Caco-2 (cell line): ENCODE results near the gene YIF1A. TPM values are rescaled to one million over a fixed set of nuclear protein-coding genes. Genes with fewer than 3 reads are reported as not detected.

Experiments used
- BruUV-seq: library from RNA; stranded (reverse); fragments of 400-500 nt; replicated peaks from 2 replicates; lab custom pipeline; 2021; lab: Mats Ljungman, UMichigan
- CTCF ChIA-PET: fragments of 300-600 bp; sonication (Branson Sonifier 250); formaldehyde crosslinking; loops from one replicate; lab custom pipeline; 2022; ENCODE audit warnings: antibody characterized with exemption; lab: Charles Lee
- POLR2A ChIA-PET: fragments of 300-600 bp; sonication (Branson Sonifier 250); formaldehyde crosslinking; loops from one replicate; lab custom pipeline; 2022; ENCODE audit warnings: antibody characterized with exemption; lab: Charles Lee
- DNase-seq, 2 experiments: peaks; one replicate each; pipeline versions ENCODE4 v3.0.0 to v3.0.0-alpha.2; 2020 to 2022
- H3K27me3 ChIP-seq: replicated peaks from 2 replicates; pipeline ENCODE4 v1.6.0; 2011; ENCODE audit warnings: low read length; ENCODE audit not compliant: control insufficient read depth, insufficient read depth
- H3K36me3 ChIP-seq: 2 replicates; pipeline ENCODE4 v1.5.1; 2011; ENCODE audit warnings: low read length; ENCODE audit not compliant: control insufficient read depth, insufficient read depth
- H3K4me1 ChIP-seq: fragments of 250-450 bp; sonication (Bioruptor Pico); 2 replicates; pipeline ENCODE4 v1.5.1; 2020; ENCODE audit warnings: mild to moderate bottlenecking
- H3K4me3 ChIP-seq: 2 replicates; pipeline ENCODE4 v1.5.1; 2011; ENCODE audit warnings: low read depth, mild to moderate bottlenecking, control low read depth, low read length
- H3K9me3 ChIP-seq: fragments of 250-450 bp; sonication (Bioruptor Pico); 2 replicates; pipeline ENCODE4 v1.5.1; 2020; ENCODE audit warnings: mild to moderate bottlenecking, moderate library complexity
- H3K27ac Mint-ChIP-seq: one replicate; pipeline ENCODE4 v1.8.0; 2022; ENCODE audit warnings: mixed read lengths; ENCODE audit not compliant: unreplicated experiment
- H3K27me3 Mint-ChIP-seq: one replicate; pipeline ENCODE4 v1.8.0; 2022; ENCODE audit warnings: mixed read lengths; ENCODE audit not compliant: insufficient read depth, unreplicated experiment
- H3K36me3 Mint-ChIP-seq: one replicate; pipeline ENCODE4 v1.8.0; 2022; ENCODE audit warnings: mild to moderate bottlenecking, mixed read lengths; ENCODE audit not compliant: insufficient read depth, unreplicated experiment
- H3K4me1 Mint-ChIP-seq: one replicate; pipeline ENCODE4 v1.8.0; 2022; ENCODE audit warnings: low read depth, mixed read lengths; ENCODE audit not compliant: unreplicated experiment
- H3K4me3 Mint-ChIP-seq: one replicate; pipeline ENCODE4 v1.8.0; 2022; ENCODE audit warnings: mild to moderate bottlenecking, moderate library complexity, mixed read lengths; ENCODE audit not compliant: unreplicated experiment
- H3K9me3 Mint-ChIP-seq: one replicate; pipeline ENCODE4 v1.8.0; 2022; ENCODE audit warnings: mixed read lengths; ENCODE audit not compliant: unreplicated experiment
- intact Hi-C: fragments of 100-400 bp; cut with micrococcal nuclease; formaldehyde crosslinking; loops from one replicate; pipeline ENCODE4 v1.10.0; 2022; ENCODE audit not compliant: unreplicated experiment
- total RNA-seq: library from RNA; stranded (reverse); gene quantifications from 2 replicates; pipeline ENCODE4 v1.2.3, GENCODE V29; 2022
- TF ChIP-seq, protein P1 (sequence below), 2 experiments: fragments of 200-600 bp in 1 of 2; IDR thresholded peaks; 1 replicate in 1 of 2; 2 replicates in 1 of 2; pipeline versions ENCODE4 v1.5.1 to v1.8.0; 2011 to 2022; ENCODE audit warnings: antibody characterized with exemption in 1 of 2, control low read depth in 1 of 2, inconsistent platforms in 1 of 2, low read depth in 1 of 2, low read length in 1 of 2, mild to moderate bottlenecking in 1 of 2, moderate library complexity in 1 of 2; ENCODE audit not compliant: insufficient read depth in 1 of 2, severe bottlenecking in 1 of 2, unreplicated experiment in 1 of 2

Gene YIF1A
- total RNA-seq, 1 experiment from 2014 or later = 159 TPM

DNA sequence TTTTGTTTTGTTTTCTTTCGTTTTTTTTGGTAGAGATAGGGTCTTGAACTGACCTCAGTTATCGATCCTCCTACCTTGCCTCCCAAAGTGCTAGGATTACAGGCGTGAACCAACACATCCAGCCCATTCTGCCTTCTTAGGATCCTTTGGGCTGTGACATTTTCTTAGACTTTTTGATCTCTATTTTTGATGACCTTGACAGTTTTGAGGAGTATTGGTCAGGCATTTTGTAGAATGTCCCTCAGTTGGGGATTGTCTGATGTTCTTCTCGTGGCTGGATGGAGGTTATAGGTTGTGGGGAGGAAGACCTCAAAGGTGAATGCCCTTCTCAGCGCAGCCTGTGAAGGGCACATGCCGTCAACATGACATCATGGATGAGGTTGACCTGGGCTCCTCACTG is 40.0 kb downstream of the YIF1A start:
- CTCF ChIA-PET = no interaction called here
- Histone ChIP-seq H3K36me3 (no peaks in the 10 kb centered on the region), H3K9me3 (no peaks in the 10 kb centered on the region), H3K4me1 (no peaks in the 10 kb centered on the region), H3K4me3 (no peak overlapping the region), H3K27me3 (no peaks in the 10 kb centered on the region)
- no peak for DNase-seq
- no peak overlapping the region for H3K27ac Mint-ChIP-seq
- H3K27me3 Mint-ChIP-seq = no peaks in the 10 kb centered on the region
- peaks cover 59% of the 10 kb centered on the region for H3K36me3 Mint-ChIP-seq
- H3K4me3 Mint-ChIP-seq = no peak overlapping the region
- H3K9me3 Mint-ChIP-seq = no peaks in the 10 kb centered on the region
- peaks cover 7% of the 10 kb centered on the region for H3K4me1 Mint-ChIP-seq
- POLR2A ChIA-PET = no interaction called here
- TF ChIP-seq, protein P1, sequence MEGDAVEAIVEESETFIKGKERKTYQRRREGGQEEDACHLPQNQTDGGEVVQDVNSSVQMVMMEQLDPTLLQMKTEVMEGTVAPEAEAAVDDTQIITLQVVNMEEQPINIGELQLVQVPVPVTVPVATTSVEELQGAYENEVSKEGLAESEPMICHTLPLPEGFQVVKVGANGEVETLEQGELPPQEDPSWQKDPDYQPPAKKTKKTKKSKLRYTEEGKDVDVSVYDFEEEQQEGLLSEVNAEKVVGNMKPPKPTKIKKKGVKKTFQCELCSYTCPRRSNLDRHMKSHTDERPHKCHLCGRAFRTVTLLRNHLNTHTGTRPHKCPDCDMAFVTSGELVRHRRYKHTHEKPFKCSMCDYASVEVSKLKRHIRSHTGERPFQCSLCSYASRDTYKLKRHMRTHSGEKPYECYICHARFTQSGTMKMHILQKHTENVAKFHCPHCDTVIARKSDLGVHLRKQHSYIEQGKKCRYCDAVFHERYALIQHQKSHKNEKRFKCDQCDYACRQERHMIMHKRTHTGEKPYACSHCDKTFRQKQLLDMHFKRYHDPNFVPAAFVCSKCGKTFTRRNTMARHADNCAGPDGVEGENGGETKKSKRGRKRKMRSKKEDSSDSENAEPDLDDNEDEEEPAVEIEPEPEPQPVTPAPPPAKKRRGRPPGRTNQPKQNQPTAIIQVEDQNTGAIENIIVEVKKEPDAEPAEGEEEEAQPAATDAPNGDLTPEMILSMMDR (IDR thresholded peaks at IDR 0.05; ENCODE audit: insufficient read depth in 1 of 2, low read depth in 1 of 2, low read length in 1 of 2, severe bottlenecking in 1 of 2, unreplicated experiment in 1 of 2) = no peak
- BruUV-seq = no TSS peak
- intact Hi-C loops = no loop called here

DNA sequence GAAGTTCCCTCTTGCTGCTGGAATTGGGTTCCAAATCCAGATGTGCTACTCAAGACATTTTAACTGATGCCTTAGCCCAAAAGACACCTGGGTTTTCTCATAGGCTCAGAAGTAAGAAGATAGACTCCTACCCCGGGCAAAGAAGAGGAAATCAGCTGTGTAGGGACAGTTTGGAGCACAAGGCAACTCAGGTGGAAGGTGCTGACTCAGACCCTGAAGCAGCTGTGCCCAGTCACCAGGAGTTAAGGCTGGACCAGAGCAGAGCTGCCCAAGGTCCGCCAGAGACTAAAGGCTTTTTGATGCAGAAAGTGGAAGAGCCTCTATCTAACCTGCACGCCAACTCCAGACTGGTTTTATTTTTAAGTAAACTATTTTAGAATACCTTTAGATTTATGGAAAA is 41.1 kb downstream of the YIF1A start:
- no peak overlapping the region for H3K4me3 Mint-ChIP-seq
- Histone ChIP-seq H3K4me3 (no peak overlapping the region), H3K27me3 (no peaks in the 10 kb centered on the region), H3K9me3 (no peaks in the 10 kb centered on the region), H3K4me1 (no peaks in the 10 kb centered on the region), H3K36me3 (no peaks in the 10 kb centered on the region)
- H3K36me3 Mint-ChIP-seq = peaks cover 59% of the 10 kb centered on the region
- intact Hi-C loops = no loop called here
- TF ChIP-seq, protein P1 (IDR thresholded peaks at IDR 0.05; ENCODE audit: insufficient read depth in 1 of 2, low read depth in 1 of 2, low read length in 1 of 2, severe bottlenecking in 1 of 2, unreplicated experiment in 1 of 2) = no peak
- H3K9me3 Mint-ChIP-seq = no peaks in the 10 kb centered on the region
- no peak for DNase-seq
- ChIA-PET POLR2A (interaction anchor here (0.7 kb wide), 1 partner anchor 25 kb away, joined by 3 read pairs; no protein-coding TSS in a partner anchor), CTCF (no interaction called here)
- H3K27ac Mint-ChIP-seq = no peak overlapping the region
- no TSS peak for BruUV-seq
- H3K27me3 Mint-ChIP-seq = no peaks in the 10 kb centered on the region
- H3K4me1 Mint-ChIP-seq = peaks cover 7% of the 10 kb centered on the region

- Histone ChIP-seq H3K4me1 (no peaks in the 10 kb centered on the region), H3K36me3 (no peaks in the 10 kb centered on the region), H3K9me3 (no peaks in the 10 kb centered on the region), H3K4me3 (no peak overlapping the region), H3K27me3 (no peaks in the 10 kb centered on the region)
- Mint-ChIP-seq H3K9me3 (no peaks in the 10 kb centered on the region), H3K36me3 (peaks cover 59% of the 10 kb centered on the region), H3K4me3 (no peak overlapping the region), H3K27me3 (no peaks in the 10 kb centered on the region), H3K27ac (no peak overlapping the region), H3K4me1 (peaks cover 7% of the 10 kb centered on the region)
- POLR2A ChIA-PET = interaction anchor here (0.7 kb wide), 1 partner anchor 24 kb away, joined by 3 read pairs; no protein-coding TSS in a partner anchor
- TF ChIP-seq, protein P1 (IDR thresholded peaks at IDR 0.05; ENCODE audit: insufficient read depth in 1 of 2, low read depth in 1 of 2, low read length in 1 of 2, severe bottlenecking in 1 of 2, unreplicated experiment in 1 of 2) = no peak
- no TSS peak for BruUV-seq
- DNase-seq = no peak
- CTCF ChIA-PET = no interaction called here
- intact Hi-C loops = no loop called here
Measured at GRCh38 chr11:66247295-66247694, 41.6 kb downstream of the YIF1A start.
